GM12872 (cell line): Measurements from ENCODE around the gene SIRT2.

ENCODE experiments used
- TF ChIP-seq, protein P1 (sequence below): IDR thresholded peaks from 3 replicates; pipeline ENCODE4 v1.5.1; 2011; ENCODE audit warnings: low read depth, mild to moderate bottlenecking, low read length, moderate library complexity; ENCODE audit not compliant: insufficient read depth

SIRT2 gene

DNA sequence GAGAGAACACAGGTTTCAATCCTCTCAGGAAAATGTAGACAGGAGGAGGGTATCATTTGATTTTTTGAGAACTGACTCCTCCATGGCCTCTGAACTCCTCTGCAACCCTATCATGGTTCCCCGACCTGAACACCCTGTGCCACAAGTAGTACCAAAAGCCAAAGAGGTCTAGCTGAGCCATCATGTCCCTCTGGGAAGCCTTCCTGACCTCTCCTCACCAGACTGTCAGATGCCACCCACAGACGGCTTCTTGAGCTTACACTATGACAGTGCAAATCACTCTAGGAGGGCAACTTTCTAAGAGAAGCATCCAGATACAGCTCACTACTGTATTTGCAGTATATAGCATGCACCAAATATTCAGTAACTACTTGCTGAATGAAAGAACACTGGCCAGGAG lies 53.3 kb downstream of the SIRT2 start:
- TF ChIP-seq, protein P1, sequence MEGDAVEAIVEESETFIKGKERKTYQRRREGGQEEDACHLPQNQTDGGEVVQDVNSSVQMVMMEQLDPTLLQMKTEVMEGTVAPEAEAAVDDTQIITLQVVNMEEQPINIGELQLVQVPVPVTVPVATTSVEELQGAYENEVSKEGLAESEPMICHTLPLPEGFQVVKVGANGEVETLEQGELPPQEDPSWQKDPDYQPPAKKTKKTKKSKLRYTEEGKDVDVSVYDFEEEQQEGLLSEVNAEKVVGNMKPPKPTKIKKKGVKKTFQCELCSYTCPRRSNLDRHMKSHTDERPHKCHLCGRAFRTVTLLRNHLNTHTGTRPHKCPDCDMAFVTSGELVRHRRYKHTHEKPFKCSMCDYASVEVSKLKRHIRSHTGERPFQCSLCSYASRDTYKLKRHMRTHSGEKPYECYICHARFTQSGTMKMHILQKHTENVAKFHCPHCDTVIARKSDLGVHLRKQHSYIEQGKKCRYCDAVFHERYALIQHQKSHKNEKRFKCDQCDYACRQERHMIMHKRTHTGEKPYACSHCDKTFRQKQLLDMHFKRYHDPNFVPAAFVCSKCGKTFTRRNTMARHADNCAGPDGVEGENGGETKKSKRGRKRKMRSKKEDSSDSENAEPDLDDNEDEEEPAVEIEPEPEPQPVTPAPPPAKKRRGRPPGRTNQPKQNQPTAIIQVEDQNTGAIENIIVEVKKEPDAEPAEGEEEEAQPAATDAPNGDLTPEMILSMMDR, result no peak

DNA sequence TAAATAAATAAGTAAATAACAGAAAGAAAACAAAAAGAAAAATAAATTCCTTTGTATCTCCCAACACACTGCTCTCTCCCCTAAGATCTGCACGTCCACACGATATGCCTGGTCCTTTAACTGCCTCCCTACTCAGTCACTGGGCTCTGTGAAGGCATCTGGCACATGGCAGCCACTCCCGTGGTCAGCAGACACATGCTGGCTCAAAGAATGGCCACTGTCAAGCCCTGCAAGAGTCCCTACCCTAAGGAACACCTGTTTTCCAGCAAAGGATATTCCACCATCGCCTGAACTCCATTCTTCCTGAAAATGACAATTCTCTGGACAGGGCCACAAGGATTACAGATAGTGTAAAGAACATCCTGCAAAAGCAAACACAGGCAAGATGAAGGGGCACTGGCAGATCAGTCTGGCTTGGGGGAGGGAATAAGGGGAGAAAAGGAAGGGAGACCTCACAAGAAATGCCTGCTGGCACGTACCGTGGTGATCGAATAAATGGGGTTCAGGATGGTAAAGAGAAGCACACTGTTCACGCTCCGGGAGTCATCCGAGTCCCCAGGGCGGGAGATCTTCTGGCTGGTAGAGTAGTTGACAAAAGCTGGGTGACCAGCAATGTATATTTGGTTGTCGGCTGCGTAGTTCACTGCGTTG lies 53.9 kb downstream of the SIRT2 start:
- TF ChIP-seq, protein P1, result no peak

DNA sequence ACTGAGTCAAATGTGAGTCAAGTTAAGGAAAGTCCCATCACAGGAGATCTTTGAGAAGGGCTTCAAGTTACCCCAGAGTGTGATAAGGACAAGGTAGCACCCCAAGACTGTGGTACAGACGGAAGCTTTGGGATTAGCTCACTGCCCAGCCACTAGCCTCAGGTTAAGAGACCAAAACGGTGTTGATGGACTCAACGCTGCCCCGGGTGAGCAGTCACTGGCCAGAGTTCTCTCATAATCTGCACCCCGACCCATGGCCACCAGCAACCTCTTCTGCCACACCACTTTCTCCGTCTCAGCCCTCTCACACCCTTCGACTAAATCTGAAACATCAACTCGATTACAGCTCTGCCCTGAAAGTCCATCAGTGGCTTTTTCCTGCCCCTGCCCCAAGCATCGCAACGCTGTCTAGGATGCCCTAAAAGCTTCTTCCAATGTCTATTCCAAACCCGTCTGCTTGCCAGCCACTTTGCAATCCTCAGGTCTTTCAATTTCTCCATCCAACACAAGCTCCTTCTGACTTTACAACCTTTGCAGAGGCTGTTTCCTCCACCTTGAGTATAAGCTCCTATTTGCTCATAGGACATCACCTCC lies 55.2 kb downstream of the SIRT2 start:
- TF ChIP-seq, protein P1, result no peak

DNA sequence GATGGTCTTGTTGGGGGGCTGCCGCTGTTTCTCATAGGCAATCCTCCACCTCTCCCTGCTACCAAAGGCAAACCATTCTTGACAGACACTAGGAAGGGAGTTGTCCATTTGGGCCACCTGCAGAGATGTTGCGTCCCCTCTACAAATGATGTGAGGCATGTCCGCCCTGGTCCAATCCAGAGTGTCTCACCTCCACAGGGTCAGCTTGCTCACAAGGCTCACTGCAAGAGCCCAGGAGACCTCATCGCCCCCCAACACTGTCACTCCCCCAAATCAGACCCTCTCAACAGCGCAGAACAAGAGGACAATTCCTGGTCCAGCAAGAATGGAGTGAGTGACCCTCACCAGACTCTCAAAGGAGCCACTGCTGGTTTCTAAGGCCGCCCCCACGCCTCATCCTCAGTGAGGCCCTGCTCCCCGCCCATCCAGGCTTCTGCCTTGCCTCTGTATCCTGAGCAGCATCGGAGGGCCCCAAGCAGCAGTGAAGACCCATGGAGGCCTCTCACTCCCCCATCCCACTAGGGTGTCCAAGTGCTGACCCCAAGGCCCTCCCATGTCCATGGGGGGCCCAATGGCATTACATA lies 56.2 kb downstream of the SIRT2 start:
- TF ChIP-seq, protein P1, result no peak

DNA sequence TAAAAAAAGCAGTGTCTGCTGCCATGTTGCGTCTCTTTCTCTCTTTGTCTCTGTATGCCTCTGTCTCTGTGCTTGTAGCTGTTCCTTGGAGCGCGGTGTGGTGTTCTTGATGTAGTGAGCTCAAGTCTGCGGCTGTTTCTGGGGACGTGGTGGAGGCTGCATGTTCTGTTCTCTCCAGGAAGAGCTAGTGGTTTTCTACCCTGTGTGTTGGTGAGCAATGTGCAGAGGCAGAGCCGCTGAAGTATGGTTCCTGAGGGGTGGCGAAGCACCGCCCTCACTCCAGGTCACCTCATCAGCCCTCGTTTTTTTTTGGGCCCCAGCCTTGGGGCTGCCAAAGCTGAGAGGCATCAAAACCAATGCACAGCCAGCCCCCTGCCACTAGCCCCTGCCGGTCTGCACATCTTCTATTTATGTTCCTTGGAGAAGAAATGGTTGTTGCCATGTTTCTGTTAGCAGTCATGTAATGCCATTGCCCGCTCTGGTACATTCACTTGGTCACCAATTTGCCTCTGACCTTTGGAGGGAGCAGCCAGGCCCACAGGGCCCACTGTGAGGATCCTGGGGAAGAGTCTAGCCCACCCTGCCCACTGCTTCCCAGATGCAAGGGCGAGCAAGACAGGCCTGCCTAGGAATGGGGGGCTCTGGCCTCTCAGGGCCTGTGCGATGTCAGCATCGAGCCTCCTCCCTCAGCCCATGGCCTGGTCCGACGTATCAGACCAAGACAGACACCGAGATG lies 56.8 kb downstream of the SIRT2 start:
- TF ChIP-seq, protein P1, result no peak

DNA sequence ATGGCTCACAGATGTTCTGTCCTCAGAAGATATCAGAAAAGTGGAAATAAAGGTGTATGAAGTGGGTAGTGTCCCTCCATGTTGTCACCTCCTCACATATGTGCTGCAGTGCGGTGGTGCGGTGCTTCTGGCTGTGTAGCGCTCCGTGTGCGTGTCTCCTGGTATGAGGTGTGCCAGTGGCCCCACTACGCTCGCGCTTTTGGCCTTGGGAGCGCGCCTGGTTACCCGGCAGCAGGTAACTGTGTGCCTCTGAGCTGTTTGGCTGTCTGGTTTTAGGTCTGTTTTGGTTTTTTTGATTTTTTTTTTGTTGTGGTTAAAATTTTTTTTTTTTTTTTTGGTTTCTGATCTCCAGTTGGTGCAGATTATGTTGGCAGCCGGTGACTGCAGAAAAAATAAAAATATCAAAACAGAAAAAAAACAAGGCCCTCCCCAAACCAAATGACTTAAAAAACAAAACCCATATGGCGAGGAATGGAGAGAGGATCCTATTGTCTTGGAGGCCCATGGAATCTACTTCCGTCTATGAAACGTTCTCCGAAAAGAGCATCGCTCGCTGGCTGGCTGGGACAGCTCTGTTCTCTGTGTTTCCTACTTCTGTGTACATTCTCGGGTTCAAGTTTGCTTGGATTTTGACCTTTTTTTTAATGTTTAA lies 57.5 kb downstream of the SIRT2 start:
- TF ChIP-seq, protein P1, result no peak
